Common myeloid progenitor, CD34-positive (primary cell): ENCODE data around the gene NAGPA.

Experiments
- CTCF ChIA-PET: fragments of 350-600 bp; sonication (Branson Sonifier 250); formaldehyde crosslinking; loops from one replicate; lab custom pipeline; 2021; ENCODE audit warnings: antibody characterized with exemption; lab: Charles Lee
- POLR2A ChIA-PET: fragments of 350-600 bp; sonication (Branson Sonifier 250); formaldehyde crosslinking; loops from one replicate; lab custom pipeline; 2021; ENCODE audit warnings: antibody characterized with exemption; lab: Charles Lee
- DNase-seq, 3 donors: peaks; one replicate each; pipeline versions ENCODE4 v3.0.0 to v3.0.0-alpha.2; 2013
- H3K27ac ChIP-seq, 2 experiments: 1 replicate in 1 of 2; 2 replicates in 1 of 2; pipeline ENCODE4 v1.7.0; 2013; ENCODE audit warnings: inconsistent platforms in 2 of 2, low read length in 2 of 2, mild to moderate bottlenecking in 2 of 2, low read depth in 1 of 2, moderate library complexity in 1 of 2; ENCODE audit not compliant: severe bottlenecking in 2 of 2, insufficient read depth in 1 of 2, poor library complexity in 1 of 2
- H3K27me3 ChIP-seq, 5 experiments: replicated peaks in 2 of 5; 1 replicate in 3 of 5; 2 replicates in 2 of 5; pipeline versions ENCODE4 v1.6.1 to v1.7.0; 2013; ENCODE audit warnings: low read length in 4 of 5, mild to moderate bottlenecking in 2 of 5, moderate library complexity in 2 of 5, inconsistent platforms in 1 of 5; ENCODE audit not compliant: insufficient read depth in 5 of 5, control insufficient read depth in 4 of 5
- H3K36me3 ChIP-seq, 4 experiments: 1 replicate in 2 of 4; 2 replicates in 2 of 4; pipeline versions ENCODE4 v1.6.1 to v1.7.0; 2013; ENCODE audit warnings: low read length in 3 of 4, control low read depth in 1 of 4, mild to moderate bottlenecking in 1 of 4; ENCODE audit not compliant: control insufficient read depth in 4 of 4, insufficient read depth in 4 of 4
- H3K4me1 ChIP-seq, 4 experiments: 1 replicate in 3 of 4; 2 replicates in 1 of 4; pipeline versions ENCODE4 v1.6.1 to v1.7.1; 2013; ENCODE audit warnings: low read length in 3 of 4, mild to moderate bottlenecking in 3 of 4, control low read depth in 1 of 4, inconsistent platforms in 1 of 4, moderate library complexity in 1 of 4; ENCODE audit not compliant: control insufficient read depth in 4 of 4, insufficient read depth in 4 of 4; ENCODE audit errors: control extremely low read depth in 1 of 4
- H3K4me3 ChIP-seq, 7 experiments: 1 replicate in 4 of 7; 2 replicates in 3 of 7; pipeline versions ENCODE4 v1.5.1 to v1.7.0; 2013; ENCODE audit warnings: mild to moderate bottlenecking in 7 of 7, low read length in 6 of 7, moderate library complexity in 6 of 7, inconsistent platforms in 2 of 7, low read depth in 2 of 7, control low read depth in 1 of 7; ENCODE audit not compliant: insufficient read depth in 4 of 7, control insufficient read depth in 1 of 7; ENCODE audit errors: extremely low read depth in 1 of 7
- H3K9me3 ChIP-seq, 5 experiments: 1 replicate in 4 of 5; 2 replicates in 1 of 5; pipeline versions ENCODE4 v1.6.1 to v1.7.1; 2013; ENCODE audit warnings: low read length in 4 of 5, mild to moderate bottlenecking in 2 of 5, inconsistent platforms in 1 of 5, low read depth in 1 of 5, moderate library complexity in 1 of 5; ENCODE audit not compliant: control insufficient read depth in 4 of 5, insufficient read depth in 2 of 5; ENCODE audit errors: control extremely low read depth in 1 of 5
- WGBS: methylation state at CpG from one replicate; pipeline ENCODE4 v1.1.5; 2013; ENCODE audit not compliant: insufficient coverage; 5-methylcytosine and 5-hydroxymethylcytosine counted together

The NAGPA gene

GRCh38 chr16:5016967-5017677 lies 16.6 kb downstream of the NAGPA start:
- CTCF ChIA-PET, result interaction anchor here (0.6 to 1.5 kb wide), 3 partner anchors 15 to 38 kb away, joined by 3 to 4 read pairs (median 4); no protein-coding TSS in a partner anchor
- Histone ChIP-seq H3K4me3 (no peak overlapping the region), H3K36me3 (no peaks in the 10 kb centered on the region), H3K4me1 (peaks cover 0 to 6% (median 0%) of the 10 kb centered on the region in 4 experiments), H3K27ac (no peak overlapping the region), H3K27me3 (peaks cover 0 to 3% (median 0%) of the 10 kb centered on the region in 5 experiments), H3K9me3 (no peaks in the 10 kb centered on the region)
- POLR2A ChIA-PET, result no interaction called here
- no peak for DNase-seq
- 98% methylated on average over 4 of the region's 6 CpGs for WGBS

- ChIA-PET POLR2A (no interaction called here), CTCF (no interaction called here)
- peaks cover 0 to 11% (median 0%) of the 10 kb centered on the region in 5 experiments for H3K27me3 ChIP-seq
- 100% methylated on average over 4 of the region's 4 CpGs for WGBS
- H3K36me3 ChIP-seq, result no peaks in the 10 kb centered on the region
- H3K27ac ChIP-seq, result no peak overlapping the region
- H3K4me3 ChIP-seq, result no peak overlapping the region
- DNase-seq, result no peak
- peaks cover 0 to 6% (median 0%) of the 10 kb centered on the region in 4 experiments for H3K4me1 ChIP-seq
- no peaks in the 10 kb centered on the region for H3K9me3 ChIP-seq
These were observed 17.8 kb downstream of the NAGPA start for GRCh38 chr16:5015887-5016286.

- ChIA-PET CTCF (no interaction called here), POLR2A (no interaction called here)
- peaks cover 0 to 6% (median 0%) of the 10 kb centered on the region in 4 experiments for H3K4me1 ChIP-seq
- peaks cover 0 to 15% (median 3%) of the 10 kb centered on the region in 5 experiments for H3K27me3 ChIP-seq
- no peaks in the 10 kb centered on the region for H3K9me3 ChIP-seq
- no peak overlapping the region for H3K27ac ChIP-seq
- no peaks in the 10 kb centered on the region for H3K36me3 ChIP-seq
- DNase-seq, result no peak
- 86% methylated on average over 3 of the region's 4 CpGs for WGBS
- no peak overlapping the region for H3K4me3 ChIP-seq
These were observed 18.4 kb downstream of the NAGPA start for GRCh38 chr16:5015351-5015750.

GRCh38 chr16:5012887-5013286 lies 20.8 kb downstream of the NAGPA start:
- CTCF ChIA-PET, result no interaction called here

GRCh38 chr16:5011637-5012036 lies 22.1 kb downstream of the NAGPA start:
- ChIA-PET POLR2A (no interaction called here), CTCF (no interaction called here)
- Histone ChIP-seq H3K36me3 (no peaks in the 10 kb centered on the region), H3K27me3 (peaks cover 0 to 20% (median 3%) of the 10 kb centered on the region in 5 experiments), H3K27ac (no peak overlapping the region), H3K4me1 (peaks cover 0 to under 1% (median 0%) of the 10 kb centered on the region in 4 experiments), H3K4me3 (no peak overlapping the region), H3K9me3 (no peaks in the 10 kb centered on the region)
- WGBS, result 71% methylated on average over 4 of the region's 4 CpGs
- DNase-seq, result no peak

More at GRCh38 chr16:5012887-5013286, 20.8 kb downstream of the NAGPA start:
- no peak overlapping the region for H3K4me3 ChIP-seq
- no peaks in the 10 kb centered on the region for H3K9me3 ChIP-seq
- H3K27me3 ChIP-seq, result peaks cover 0 to 20% (median 3%) of the 10 kb centered on the region in 5 experiments
- no peaks in the 10 kb centered on the region for H3K36me3 ChIP-seq
- 96% methylated on average over 4 of the region's 6 CpGs for WGBS
- DNase-seq, result no peak
- H3K27ac ChIP-seq, result no peak overlapping the region
- H3K4me1 ChIP-seq, result peaks cover 0 to 6% (median 0%) of the 10 kb centered on the region in 4 experiments
- POLR2A ChIA-PET, result no interaction called here

GRCh38 chr16:5010576-5011329 lies 23.0 kb downstream of the NAGPA start:
- H3K36me3 ChIP-seq, result no peaks in the 10 kb centered on the region
- H3K27me3 ChIP-seq, result peaks cover 0 to 19% (median 3%) of the 10 kb centered on the region in 5 experiments
- no peaks in the 10 kb centered on the region for H3K9me3 ChIP-seq
- 65% methylated on average over 9 of the region's 15 CpGs for WGBS
- H3K4me1 ChIP-seq, result no peaks in the 10 kb centered on the region
- no peak overlapping the region for H3K27ac ChIP-seq
- no peak overlapping the region for H3K4me3 ChIP-seq
- DNase-seq, result no peak
- ChIA-PET POLR2A (no interaction called here), CTCF (no interaction called here)

GRCh38 chr16:5008311-5008731 lies 25.4 kb downstream of the NAGPA start:
- Histone ChIP-seq H3K27me3 (peaks cover 0 to 17% (median 3%) of the 10 kb centered on the region in 5 experiments), H3K4me3 (no peak overlapping the region), H3K27ac (no peak overlapping the region), H3K36me3 (no peaks in the 10 kb centered on the region), H3K4me1 (peaks cover 0 to 6% (median 0%) of the 10 kb centered on the region in 4 experiments), H3K9me3 (no peaks in the 10 kb centered on the region)
- POLR2A ChIA-PET, result no interaction called here
- DNase-seq, result no peak
- CTCF ChIA-PET, result no interaction called here
- WGBS, result 92% methylated on average over 18 of the region's 18 CpGs
